NCI-H146 treated with DMSO at 0.1 percent for 48 hours (cell line): ENCODE measurements around the gene ATRN.
A peak's percentile ranks its signal among the peaks of the same experiment; 100 is the strongest.
"Not testable (repeated sequence)": the region's sequence is repeated elsewhere in the genome, so short reads cannot be mapped to it uniquely, and the experiment has no call there.

Experiments
- DNase-seq: peaks from one replicate; lab custom pipeline; 2025; ENCODE audit not compliant: unreplicated experiment; lab: John Stamatoyannopoulos, UW

Gene ATRN

GRCh38 chr20:3465301-3465700 is 5.5 kb upstream of the ATRN start:
- no peak for DNase-seq

DNA sequence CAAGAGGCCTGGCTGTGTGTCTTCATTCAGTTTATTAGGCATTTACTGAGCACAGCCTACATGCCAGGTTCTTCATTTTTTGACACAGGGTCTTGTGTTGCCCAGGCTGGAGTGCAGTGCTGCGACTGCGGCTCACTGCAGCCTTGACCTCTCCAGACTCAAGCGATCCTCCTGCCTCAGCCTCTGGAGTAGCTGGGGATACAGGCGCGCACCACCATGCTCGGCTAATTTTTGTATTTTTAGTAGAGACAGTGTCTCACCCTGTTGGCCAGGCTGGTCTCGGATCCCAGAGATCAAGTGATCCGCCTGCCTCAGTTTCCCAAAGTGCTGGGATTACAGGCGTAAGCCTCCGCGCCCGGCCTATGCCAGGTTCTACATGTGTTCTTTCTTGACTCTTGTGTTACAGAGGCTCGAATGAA is 601 bp upstream of the ATRN start:
- no peak for DNase-seq

DNA sequence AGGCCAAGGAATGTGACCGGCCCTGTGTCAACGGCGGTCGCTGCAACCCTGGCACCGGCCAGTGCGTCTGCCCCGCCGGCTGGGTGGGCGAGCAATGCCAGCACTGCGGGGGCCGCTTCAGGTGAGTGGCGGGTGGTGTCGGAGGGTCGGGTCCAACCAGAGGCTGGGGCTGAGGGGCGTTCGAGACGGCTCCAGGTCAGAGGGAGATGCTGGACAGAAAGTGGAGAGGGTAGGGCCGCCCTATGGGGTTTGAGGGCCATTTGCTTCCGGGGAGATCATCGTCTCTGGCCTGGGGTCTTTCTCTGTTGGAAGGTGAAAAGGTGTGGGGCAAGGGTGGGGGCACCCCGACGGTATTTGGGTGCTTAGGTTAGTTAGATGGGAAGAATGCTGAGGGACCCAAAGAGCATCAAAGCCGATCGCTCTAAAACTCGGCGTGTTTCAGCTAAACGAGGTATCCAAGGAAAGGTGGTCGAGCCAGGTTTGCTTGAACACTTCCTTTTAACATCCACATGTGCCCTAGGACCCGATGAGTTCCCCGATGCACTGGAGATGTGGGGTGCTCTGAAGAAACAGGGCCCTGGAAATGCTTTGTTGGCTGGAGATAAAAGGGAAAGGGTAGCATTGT is 691 bp downstream of the ATRN start:
- DNase-seq, result no peak

- no peak for DNase-seq
Observed at GRCh38 chr20:3472105-3472504, 1.3 kb downstream of the ATRN start.

- no peak for DNase-seq
Observed at GRCh38 chr20:3473324-3473723, 2.5 kb downstream of the ATRN start.

GRCh38 chr20:3473944-3474343 is 3.1 kb downstream of the ATRN start:
- peak; percentile 21 for DNase-seq

DNA sequence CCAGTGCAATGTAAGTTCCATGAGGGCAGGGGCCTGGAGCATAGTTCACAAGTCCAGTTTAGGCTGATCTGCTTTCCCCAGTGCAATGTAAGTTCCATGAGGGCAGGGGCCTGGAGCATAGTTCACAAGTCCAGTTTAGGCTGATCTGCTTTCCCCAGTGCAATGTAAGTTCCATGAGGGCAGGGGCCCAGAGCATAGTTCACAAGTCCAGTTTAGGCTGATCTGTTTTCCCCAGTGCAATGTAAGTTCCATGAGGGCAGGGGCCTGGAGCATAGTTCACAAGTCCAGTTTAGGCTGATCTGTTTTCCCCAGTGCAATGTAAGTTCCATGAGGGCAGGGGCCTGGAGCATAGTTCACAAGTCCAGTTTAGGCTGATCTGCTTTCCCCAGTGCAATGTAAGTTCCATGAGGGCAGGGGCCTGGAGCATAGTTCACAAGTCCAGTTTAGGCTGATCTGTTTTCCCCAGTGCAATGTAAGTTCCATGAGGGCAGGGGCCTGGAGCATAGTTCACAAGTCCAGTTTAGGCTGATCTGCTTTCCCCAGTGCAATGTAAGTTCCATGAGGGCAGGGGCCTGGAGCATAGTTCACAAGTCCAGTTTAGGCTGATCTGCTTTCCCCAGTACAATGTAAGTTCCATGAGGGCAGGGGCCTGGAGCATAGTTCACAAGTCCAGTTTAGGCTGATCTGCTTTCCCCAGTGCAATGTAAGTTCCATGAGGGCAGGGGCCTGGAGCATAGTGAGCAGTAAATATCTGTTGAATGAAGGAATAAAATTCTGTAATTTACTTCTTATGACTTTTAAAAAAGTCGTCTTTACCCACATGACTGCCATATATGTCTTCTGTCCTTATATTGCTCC is 6.4 kb downstream of the ATRN start:
- DNase-seq, result not testable (repeated sequence)

DNA sequence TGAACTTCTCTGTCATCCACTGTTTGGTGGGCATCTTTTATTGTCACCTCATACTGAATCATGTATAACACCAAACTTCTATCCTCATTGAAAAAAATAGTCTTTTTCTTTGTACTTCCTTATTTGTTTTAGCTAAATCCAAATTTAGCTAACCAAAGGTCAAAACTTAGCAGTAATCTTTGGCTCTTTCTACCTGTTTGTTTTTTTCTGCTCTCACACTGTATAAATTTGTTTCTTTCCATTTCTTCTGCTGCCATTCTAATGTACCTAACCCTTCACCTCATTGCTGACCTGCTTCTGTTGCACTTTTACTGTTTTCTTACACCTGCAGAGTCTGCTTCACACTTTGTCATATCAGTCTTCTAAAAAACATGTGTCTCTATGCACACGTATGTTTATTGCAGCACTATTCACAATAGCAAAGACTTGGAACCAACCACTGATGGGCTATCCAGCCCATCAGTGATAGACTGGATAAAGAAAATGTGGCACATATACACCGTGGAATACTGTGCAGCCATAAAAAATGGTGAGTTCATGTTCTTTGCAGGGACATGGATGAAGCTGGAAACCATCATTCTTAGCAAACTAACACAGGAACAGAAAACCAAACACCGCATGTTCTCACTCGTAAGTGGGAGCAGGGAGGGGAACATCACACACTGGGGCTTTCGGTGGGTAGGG is 7.2 kb downstream of the ATRN start:
- DNase-seq, result no peak

DNA sequence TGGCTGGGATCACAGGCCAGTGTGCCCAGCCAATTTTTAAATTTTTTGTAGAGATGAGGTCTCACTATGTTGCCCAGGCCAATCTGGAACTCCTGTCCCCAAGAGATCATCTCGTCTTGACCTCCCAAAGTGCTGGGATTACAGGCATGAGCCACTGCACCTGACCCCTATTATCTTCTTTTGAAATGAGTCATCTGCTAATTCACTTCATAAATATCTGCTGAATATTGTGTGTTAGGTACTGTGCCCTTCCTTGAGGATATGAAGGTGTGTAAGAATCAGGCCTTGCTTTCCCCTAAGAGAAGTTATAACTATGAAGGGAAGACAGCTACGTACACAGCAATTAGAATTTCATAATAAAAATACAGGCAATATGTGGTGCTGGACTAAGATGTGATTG is 8.2 kb downstream of the ATRN start:
- no peak for DNase-seq

- DNase-seq, result no peak
Observed at GRCh38 chr20:3479759-3480615, 9.2 kb downstream of the ATRN start.

DNA sequence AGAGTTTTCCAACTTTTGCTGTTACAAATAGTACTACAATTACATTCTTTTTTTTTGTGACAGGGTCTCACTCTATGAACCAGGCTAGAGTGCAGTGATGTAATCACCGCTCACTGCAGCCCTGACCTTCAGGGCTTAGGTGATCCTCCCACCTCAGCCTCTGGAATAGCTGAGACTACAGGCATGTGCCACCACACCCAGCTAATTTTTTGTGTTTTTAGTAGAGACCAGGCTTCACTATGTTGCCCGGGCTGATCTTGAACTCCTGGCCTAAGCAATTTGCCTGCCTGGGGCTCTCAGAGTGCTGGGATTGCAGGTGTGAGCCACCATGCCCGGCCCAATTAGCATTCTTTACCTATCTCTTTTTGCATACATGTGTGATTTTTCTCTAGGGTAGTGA is 12.5 kb downstream of the ATRN start:
- DNase-seq, result no peak

DNA sequence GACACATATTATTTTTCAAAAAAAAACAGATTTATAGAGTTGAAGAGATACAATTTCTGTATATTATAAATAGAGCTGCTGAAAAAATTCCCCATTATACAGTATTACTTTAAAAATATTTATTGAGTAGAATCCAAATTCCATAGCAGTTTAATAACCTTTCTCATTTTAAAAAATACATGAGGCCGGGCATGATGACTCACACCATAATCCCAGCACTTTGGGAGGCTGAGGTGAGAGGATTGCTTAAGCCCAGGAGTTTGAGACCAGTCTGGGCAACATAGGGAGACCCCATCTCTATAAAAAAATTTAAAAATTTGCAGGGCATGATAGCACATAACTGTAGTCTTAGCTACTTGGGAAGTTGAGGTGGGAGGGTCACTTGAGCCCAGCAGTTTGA is 13.0 kb downstream of the ATRN start:
- no peak for DNase-seq

- DNase-seq, result no peak
Observed at GRCh38 chr20:3485913-3486312, 15.1 kb downstream of the ATRN start.

GRCh38 chr20:3486850-3487249 is 16.0 kb downstream of the ATRN start:
- no peak for DNase-seq

GRCh38 chr20:3492669-3493068 is 21.9 kb downstream of the ATRN start:
- DNase-seq, result no peak

DNA sequence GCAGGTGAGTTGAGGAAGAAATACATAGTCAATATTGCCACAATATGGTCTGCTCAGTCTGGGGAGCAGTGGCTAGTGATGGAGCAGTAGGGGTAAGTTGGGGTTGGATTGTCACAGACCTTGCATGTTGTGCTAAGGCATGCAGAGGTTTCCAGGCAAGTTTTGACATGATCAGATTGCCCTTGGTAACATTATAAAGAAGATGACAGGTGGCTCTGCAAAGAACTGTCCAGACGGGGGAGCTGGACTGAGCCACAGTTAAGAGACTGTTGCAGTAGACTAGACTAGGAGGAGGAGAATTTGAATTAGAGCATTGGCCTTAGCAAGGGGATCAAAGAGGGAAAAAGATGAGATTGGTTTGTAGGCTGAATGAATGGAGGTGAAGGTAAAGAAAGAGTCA is 23.4 kb downstream of the ATRN start:
- no peak for DNase-seq

- no peak for DNase-seq
Observed at GRCh38 chr20:3502878-3503277, 32.1 kb downstream of the ATRN start.

DNA sequence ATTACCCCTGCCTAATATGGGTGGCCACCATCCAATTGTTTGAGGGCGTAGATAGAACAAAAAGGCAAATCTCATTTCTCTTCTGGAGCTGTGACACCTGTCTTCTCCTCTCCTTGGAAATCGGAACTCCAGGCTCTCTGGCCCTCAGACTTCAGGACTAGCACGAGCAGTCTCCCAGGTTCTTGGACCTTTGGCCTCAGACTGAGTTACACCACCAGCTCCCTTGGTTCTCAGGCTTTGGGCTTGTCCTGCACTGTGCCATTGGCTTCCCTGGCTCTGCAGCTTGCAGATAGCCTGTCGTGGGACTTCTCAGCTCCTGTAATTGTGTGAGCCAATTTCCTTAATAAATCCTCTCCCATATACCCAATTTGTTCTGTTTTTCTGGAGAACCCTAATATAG is 34.3 kb downstream of the ATRN start:
- no peak for DNase-seq

- DNase-seq, result no peak
Observed at GRCh38 chr20:3509064-3509463, 38.2 kb downstream of the ATRN start.

- DNase-seq, result no peak
Observed at GRCh38 chr20:3510110-3510509, 39.3 kb downstream of the ATRN start.

DNA sequence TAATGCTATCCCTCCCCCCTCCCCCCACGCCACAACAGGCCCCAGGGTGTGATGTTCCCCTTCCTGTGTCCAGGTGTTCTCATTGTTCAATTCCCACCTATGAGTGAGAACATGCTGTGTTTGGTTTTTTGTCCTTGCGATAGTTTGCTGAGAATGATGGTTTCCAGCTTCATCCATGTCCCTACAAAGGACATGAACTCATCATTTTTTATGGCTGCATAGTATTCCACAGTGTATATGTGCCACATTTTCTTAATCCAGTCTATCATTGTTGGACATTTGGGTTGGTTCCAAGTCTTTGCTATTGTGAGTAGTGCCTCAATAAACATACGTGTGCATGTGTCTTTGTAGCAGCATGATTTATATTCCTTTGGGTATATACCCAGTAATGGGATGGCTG is 41.4 kb downstream of the ATRN start:
- not testable (repeated sequence) for DNase-seq
